CD4-positive, alpha-beta T cell (primary cell): Measurements from ENCODE around the gene DLGAP4. TPM values are rescaled to one million over a fixed set of nuclear protein-coding genes. Genes with fewer than 3 reads are reported as not detected.

Experiments used
- ATAC-seq: fragments of 200-7000 bp; cut with Tn5 transposase; one replicate; pipeline ENCODE4 v1.10.0; 2022; ENCODE audit warnings: mild to moderate bottlenecking; ENCODE audit not compliant: poor library complexity
- CTCF ChIA-PET: fragments of 350-600 bp; sonication (Branson Sonifier 250); formaldehyde crosslinking; loops from one replicate; lab custom pipeline; 2021; ENCODE audit warnings: antibody characterized with exemption, inconsistent platforms; lab: Charles Lee
- POLR2A ChIA-PET: fragments of 350-600 bp; sonication (Branson Sonifier 250); formaldehyde crosslinking; loops from one replicate; lab custom pipeline; 2021; ENCODE audit warnings: antibody characterized with exemption, inconsistent platforms; lab: Charles Lee
- DNase-seq, 14 experiments: peaks; one replicate each; pipeline ENCODE4 v3.0.0-alpha.2; 2013 to 2020; ENCODE audit warnings: mixed read lengths in 2 of 14
- H3K27ac ChIP-seq, 2 donors: one replicate each; pipeline versions ENCODE4 v1.5.1 to v1.7.0; 2013; ENCODE audit warnings: low read length in 2 of 2, low read depth in 1 of 2, mild to moderate bottlenecking in 1 of 2
- H3K27me3 ChIP-seq, 2 experiments: 1 replicate in 1 of 2; 2 replicates in 1 of 2; pipeline versions ENCODE4 v1.6.1 to v1.7.0; 2013; ENCODE audit warnings: low read length in 2 of 2, control low read depth in 1 of 2, mild to moderate bottlenecking in 1 of 2, moderate library complexity in 1 of 2; ENCODE audit not compliant: insufficient read depth in 2 of 2, control insufficient read depth in 1 of 2
- H3K36me3 ChIP-seq: one replicate; pipeline ENCODE4 v1.6.1; 2013; ENCODE audit warnings: low read length, control low read depth; ENCODE audit not compliant: insufficient read depth
- H3K4me1 ChIP-seq: one replicate; pipeline ENCODE4 v1.6.1; 2013; ENCODE audit warnings: low read length, control low read depth; ENCODE audit not compliant: insufficient read depth
- H3K4me3 ChIP-seq: one replicate; pipeline ENCODE4 v1.5.1; 2013; ENCODE audit warnings: mild to moderate bottlenecking, low read length, moderate library complexity
- H3K9me3 ChIP-seq, 2 experiments: 1 replicate in 1 of 2; 2 replicates in 1 of 2; pipeline versions ENCODE4 v1.6.1 to v1.7.0; 2013; ENCODE audit warnings: low read length in 2 of 2, mild to moderate bottlenecking in 2 of 2, control low read depth in 1 of 2, moderate library complexity in 1 of 2; ENCODE audit not compliant: control insufficient read depth in 1 of 2, insufficient read depth in 1 of 2
- H3K27ac Mint-ChIP-seq: one replicate; pipeline ENCODE4 v1.8.0; 2020; ENCODE audit warnings: mixed read lengths
- H3K27me3 Mint-ChIP-seq: one replicate; pipeline ENCODE4 v1.8.0; 2021; ENCODE audit warnings: mixed read lengths
- H3K36me3 Mint-ChIP-seq: one replicate; pipeline ENCODE4 v1.8.0; 2021; ENCODE audit warnings: low read depth, mixed read lengths
- H3K4me1 Mint-ChIP-seq: one replicate; pipeline ENCODE4 v1.8.0; 2021; ENCODE audit warnings: low read depth, mixed read lengths
- H3K4me3 Mint-ChIP-seq: one replicate; pipeline ENCODE4 v1.8.0; 2020; ENCODE audit warnings: mild to moderate bottlenecking, mixed read lengths
- H3K9me3 Mint-ChIP-seq: one replicate; pipeline ENCODE4 v1.8.0; 2020; ENCODE audit warnings: mixed read lengths
- CTCF ChIP-seq: fragments of 200-600 bp; IDR thresholded peaks from one replicate; pipeline ENCODE4 v1.8.0; 2022; ENCODE audit warnings: antibody characterized with exemption, mild to moderate bottlenecking
- intact Hi-C, 2 experiments: fragments of 100-400 bp; cut with DNase I in 1 of 2; cut with micrococcal nuclease in 1 of 2; formaldehyde crosslinking; loops; one replicate each; pipeline versions ENCODE4 v1.15.1 to v1.9.0; 2023 to 2025; cut with DNase I, micrococcal nuclease
- total RNA-seq, 174 experiments: library from RNA in 2 of 174; stranded (reverse) in 2 of 174; gene quantifications; one replicate each; pipeline ENCODE4 v1.2.3 and lab custom pipeline; 2021 to 2026

Gene DLGAP4
- total RNA-seq, 2 experiments from 2014 or later, result 16.0 to 16.1 TPM

GRCh38 chr20:36574366-36575135 is 268.4 kb downstream of the DLGAP4 start:
- no peak for TF ChIP-seq CTCF
- Histone ChIP-seq H3K9me3 (no peaks in the 10 kb centered on the region), H3K4me1 (peaks cover 45% of the 10 kb centered on the region), H3K27ac (peak overlapping the region; percentile 100), H3K27me3 (no peaks in the 10 kb centered on the region), H3K4me3 (peak overlapping the region; percentile 97), H3K36me3 (peaks cover 11% of the 10 kb centered on the region)
- Mint-ChIP-seq H3K4me3 (peak overlapping the region; percentile 90), H3K4me1 (peaks cover 40% of the 10 kb centered on the region), H3K9me3 (no peaks in the 10 kb centered on the region), H3K36me3 (peaks cover 32% of the 10 kb centered on the region), H3K27me3 (no peaks in the 10 kb centered on the region), H3K27ac (peak overlapping the region; percentile 97)
- ChIA-PET POLR2A (interaction anchor here (0.8 to 8.2 kb wide), 15 partner anchors 9 to 832 kb away, joined by 3 to 121 read pairs (median 6); partner anchors contain the start of genes DSN1, RAB5IF, RBM39 and SLA2), CTCF (interaction anchor here (0.7 to 8.5 kb wide), 4 partner anchors 17 to 38 kb away, joined by 3 to 57 read pairs (median 15); partner anchors contain the start of gene RAB5IF)
- peak; percentile 35 for ATAC-seq
- DNase-seq, result peak in 12 of 14 experiments; percentile 31 to 73 (median 53)
- intact Hi-C loops, result loop anchor here (2.0 to 5.0 kb wide), 3 partner anchors 20 to 524 kb away; no protein-coding TSS in a partner anchor

- no peak overlapping the region for H3K27ac ChIP-seq
These were observed 269.9 kb downstream of the DLGAP4 start for GRCh38 chr20:36576081-36576445.

More at GRCh38 chr20:36576081-36576445, 269.9 kb downstream of the DLGAP4 start:
- Histone ChIP-seq H3K4me1 (peaks cover 45% of the 10 kb centered on the region), H3K4me3 (no peak overlapping the region), H3K36me3 (peaks cover 24% of the 10 kb centered on the region), H3K9me3 (no peaks in the 10 kb centered on the region), H3K27me3 (no peaks in the 10 kb centered on the region)
- CTCF ChIA-PET, result interaction anchor here (0.8 to 8.5 kb wide), 5 partner anchors 12 to 157 kb away, joined by 3 to 57 read pairs (median 3); partner anchors contain the start of gene RAB5IF
- H3K9me3 Mint-ChIP-seq, result no peaks in the 10 kb centered on the region
- peaks cover 48% of the 10 kb centered on the region for H3K4me1 Mint-ChIP-seq
- no peaks in the 10 kb centered on the region for H3K27me3 Mint-ChIP-seq
- TF ChIP-seq CTCF, result no peak
- intact Hi-C loops, result no loop called here
- ATAC-seq, result no peak
- peak overlapping the region; percentile 90 for H3K4me3 Mint-ChIP-seq
- POLR2A ChIA-PET, result interaction anchor here (1.0 to 8.2 kb wide), 6 partner anchors 12 to 69 kb away, joined by 3 to 115 read pairs (median 11); partner anchors contain the start of genes RAB5IF and SLA2
- H3K36me3 Mint-ChIP-seq, result peaks cover 44% of the 10 kb centered on the region
- no peak for DNase-seq
- H3K27ac Mint-ChIP-seq, result peak overlapping the region; percentile 97

Other genes with a start within 250 kb of the DLGAP4 start
- under 1 TPM; 0.19 to 0.25 TPM for gene EPB41L1, start 151.6 kb upstream of the DLGAP4 start, total RNA-seq
- 10 to 100 TPM; 22.5 to 24.3 TPM for gene AAR2, start 69.9 kb upstream of the DLGAP4 start, total RNA-seq
- gene MYL9, start 235.2 kb downstream of the DLGAP4 start, total RNA-seq, result not detected